Neural cell (in vitro differentiated cells): Measurements from ENCODE around the gene ZNF181. TPM values are rescaled to one million over a fixed set of nuclear protein-coding genes. Genes with fewer than 3 reads are reported as not detected.

Source experiments
- H2AFZ ChIP-seq: fragments of 200-600, 300-800 bp; sonication (generic), shearing (Covaris generic); 2 replicates; pipeline ENCODE4 v1.6.0; 2014; ENCODE audit warnings: low read depth, mild to moderate bottlenecking, antibody characterized with exemption, low read length, moderate library complexity
- H3F3A ChIP-seq: fragments of 200-600 bp; shearing (Covaris generic); 2 replicates; pipeline ENCODE4 v1.6.1; 2016; ENCODE audit warnings: mild to moderate bottlenecking, moderate library complexity, mixed read lengths, antibody characterized with exemption, low read length; ENCODE audit not compliant: insufficient read depth, poor library complexity, severe bottlenecking
- H3K27ac ChIP-seq: fragments of 200-600, 300-800 bp; sonication (generic), shearing (Covaris generic); 2 replicates; pipeline ENCODE4 v1.5.1; 2014; ENCODE audit warnings: mild to moderate bottlenecking, low read length, moderate library complexity
- H3K27me3 ChIP-seq: fragments of 300-800, 200-600 bp; sonication (generic), shearing (Covaris generic); 2 replicates; pipeline ENCODE4 v1.6.0; 2014; ENCODE audit warnings: mild to moderate bottlenecking, low read depth, low read length, moderate library complexity; ENCODE audit not compliant: insufficient read depth
- H3K36me3 ChIP-seq: fragments of 300-800, 200-600 bp; sonication (generic), shearing (Covaris generic); 2 replicates; pipeline ENCODE4 v1.5.1; 2014; ENCODE audit warnings: mild to moderate bottlenecking, antibody characterized with exemption, low read length, moderate library complexity; ENCODE audit not compliant: insufficient read depth
- H3K4me2 ChIP-seq: fragments of 300-800, 200-600 bp; sonication (generic), shearing (Covaris generic); 2 replicates; pipeline ENCODE4 v1.6.0; 2014; ENCODE audit warnings: mild to moderate bottlenecking, low read length
- H3K4me3 ChIP-seq: fragments of 300-800, 200-600 bp; sonication (generic), shearing (Covaris generic); 2 replicates; pipeline ENCODE4 v1.5.1; 2014; ENCODE audit warnings: mild to moderate bottlenecking, low read length, moderate library complexity
- H3K79me2 ChIP-seq: fragments of 200-600 bp; shearing (Covaris generic); replicated peaks from 2 replicates; pipeline ENCODE4 v1.6.0; 2014; ENCODE audit warnings: mild to moderate bottlenecking, low read length, moderate library complexity; ENCODE audit not compliant: insufficient read depth
- H3K9ac ChIP-seq: fragments of 300-800, 200-600 bp; sonication (generic), shearing (Covaris generic); 2 replicates; pipeline ENCODE4 v1.6.1; 2016; ENCODE audit warnings: mild to moderate bottlenecking, low read length, mixed read lengths
- H3K9me2 ChIP-seq: fragments of 200-600 bp; shearing (Covaris generic); 2 replicates; pipeline ENCODE4 v1.6.1; 2016; ENCODE audit warnings: mild to moderate bottlenecking, low read length, mixed read lengths; ENCODE audit not compliant: insufficient read depth
- H3K9me3 ChIP-seq: fragments of 200-600, 300-800 bp; sonication (generic), shearing (Covaris generic); 2 replicates; pipeline ENCODE4 v1.6.1; 2016; ENCODE audit warnings: mild to moderate bottlenecking, mixed run types, low read length, moderate library complexity, mixed read lengths
- H4K20me1 ChIP-seq: fragments of 200-600 bp; shearing (Covaris generic); 2 replicates; pipeline ENCODE4 v1.6.1; 2016; ENCODE audit warnings: mild to moderate bottlenecking, mixed run types; ENCODE audit not compliant: insufficient read depth
- CTCF ChIP-seq: fragments of 450-650 bp; IDR thresholded peaks from 2 replicates; pipeline ENCODE4 v1.5.1; 2014; ENCODE audit warnings: antibody characterized with exemption, mild to moderate bottlenecking, moderate library complexity; ENCODE audit not compliant: poor library complexity, severe bottlenecking
- EP300 ChIP-seq: fragments of 450-650 bp; conservative IDR thresholded peaks from 2 replicates; pipeline ENCODE4 v1.6.1; 2014; ENCODE audit warnings: antibody characterized with exemption, mild to moderate bottlenecking, moderate library complexity; ENCODE audit not compliant: poor library complexity, severe bottlenecking
- EZH2 ChIP-seq: fragments of 200-600, 300-800 bp; shearing (Covaris generic), sonication (generic); IDR thresholded peaks from 2 replicates; pipeline ENCODE4 v1.6.1; 2014; ENCODE audit warnings: antibody characterized with exemption, low read length, borderline replicate concordance, mild to moderate bottlenecking; ENCODE audit not compliant: insufficient read depth, poor library complexity, severe bottlenecking
- MXI1 ChIP-seq: fragments of 450-650 bp; conservative IDR thresholded peaks from 2 replicates; pipeline ENCODE4 v1.6.1; 2014; ENCODE audit warnings: antibody characterized with exemption, mild to moderate bottlenecking; ENCODE audit not compliant: poor library complexity, severe bottlenecking
- POLR2AphosphoS5 ChIP-seq: IDR thresholded peaks from 2 replicates; pipeline ENCODE4 v1.6.1; 2012
- RAD21 ChIP-seq: fragments of 450-650 bp; conservative IDR thresholded peaks from 2 replicates; pipeline ENCODE4 v1.6.1; 2014; ENCODE audit warnings: antibody characterized with exemption, mild to moderate bottlenecking, moderate library complexity
- REST ChIP-seq: IDR thresholded peaks from 2 replicates; pipeline ENCODE4 v1.6.1; 2012; ENCODE audit warnings: borderline replicate concordance
- SMC3 ChIP-seq: fragments of 450-650 bp; conservative IDR thresholded peaks from 2 replicates; pipeline ENCODE4 v1.6.1; 2014; ENCODE audit warnings: antibody characterized with exemption, mild to moderate bottlenecking, moderate library complexity; ENCODE audit not compliant: poor library complexity
- TAF1 ChIP-seq: IDR thresholded peaks from 2 replicates; pipeline ENCODE4 v1.6.1; 2012; ENCODE audit warnings: low read depth
- polyA plus RNA-seq: library from polyadenylated mRNA; depleted of rRNA; stranded (reverse); fragments of >200 nt; gene quantifications from 2 replicates; pipeline ENCODE4 v1.2.3, GENCODE V29; 2014

ZNF181 gene
- polyA plus RNA-seq, 1 donor from 2014 or later = 42.1 TPM

GRCh38 chr19:34715357-34715756 is 18.7 kb upstream of the ZNF181 start:
- Histone ChIP-seq H3F3A (no peaks in the 10 kb centered on the region), H3K9me2 (no peaks in the 10 kb centered on the region), H4K20me1 (no peaks in the 10 kb centered on the region), H3K4me3 (no peak overlapping the region), H3K9me3 (no peaks in the 10 kb centered on the region), H3K36me3 (no peaks in the 10 kb centered on the region), H3K4me2 (no peak overlapping the region), H2AFZ (no peak overlapping the region), H3K27ac (no peak overlapping the region), H3K9ac (no peak overlapping the region), H3K27me3 (no peaks in the 10 kb centered on the region), H3K79me2 (no peaks in the 10 kb centered on the region)
- no peak for TF ChIP-seq REST
- no peak for TF ChIP-seq POLR2AphosphoS5
- TF ChIP-seq EZH2 = no peak
- no peak for TF ChIP-seq TAF1

GRCh38 chr19:34722353-34722752 is 11.7 kb upstream of the ZNF181 start:
- Histone ChIP-seq H3K9me3 (no peaks in the 10 kb centered on the region), H3K27ac (no peak overlapping the region), H3K9me2 (no peaks in the 10 kb centered on the region), H3K4me3 (no peak overlapping the region), H2AFZ (no peak overlapping the region), H3K9ac (no peak overlapping the region), H4K20me1 (no peaks in the 10 kb centered on the region), H3K27me3 (no peaks in the 10 kb centered on the region), H3K79me2 (no peaks in the 10 kb centered on the region), H3K4me2 (no peak overlapping the region), H3K36me3 (no peaks in the 10 kb centered on the region), H3F3A (no peaks in the 10 kb centered on the region)
- TF ChIP-seq POLR2AphosphoS5 (no peak), RAD21 (no peak), MXI1 (no peak), CTCF (no peak)

- Histone ChIP-seq H2AFZ (no peak overlapping the region), H3K9me2 (no peaks in the 10 kb centered on the region), H3K4me2 (no peak overlapping the region), H3K9ac (no peak overlapping the region), H3K27me3 (no peaks in the 10 kb centered on the region), H3K79me2 (no peaks in the 10 kb centered on the region), H4K20me1 (no peaks in the 10 kb centered on the region), H3F3A (no peaks in the 10 kb centered on the region), H3K27ac (no peak overlapping the region), H3K4me3 (no peak overlapping the region), H3K36me3 (no peaks in the 10 kb centered on the region), H3K9me3 (no peaks in the 10 kb centered on the region)
- TF ChIP-seq SMC3 (no peak), TAF1 (no peak), REST (no peak), EZH2 (no peak), EP300 (no peak), POLR2AphosphoS5 (no peak), MXI1 (no peak), CTCF (no peak), RAD21 (no peak)
These were observed 8.6 kb upstream of the ZNF181 start for GRCh38 chr19:34725400-34725799.
